MM.1S (cell line): Measurements from ENCODE around the gene C10orf105.

Experiments used
- DNase-seq: peaks from one replicate; pipeline ENCODE4 v3.0.0-alpha.2; 2015
- H2AFZ ChIP-seq: fragments of 300-600 bp; sonication (generic); 2 replicates; pipeline ENCODE4 v1.6.0; 2016; ENCODE audit warnings: antibody characterized with exemption, low read length
- H3F3A ChIP-seq: fragments of 300-600 bp; sonication (generic); 2 replicates; pipeline ENCODE4 v1.6.1; 2016; ENCODE audit warnings: mild to moderate bottlenecking, antibody characterized with exemption, low read length, moderate library complexity, mixed read lengths; ENCODE audit not compliant: insufficient read depth
- H3K27ac ChIP-seq: fragments of 300-600 bp; sonication (generic); 2 replicates; pipeline ENCODE4 v1.5.1; 2016; ENCODE audit warnings: mild to moderate bottlenecking, low read length
- H3K27me3 ChIP-seq: fragments of 300-600 bp; sonication (generic); replicated peaks from 2 replicates; pipeline ENCODE4 v1.6.0; 2016; ENCODE audit warnings: low read length; ENCODE audit not compliant: insufficient read depth
- H3K36me3 ChIP-seq: fragments of 300-600 bp; sonication (generic); replicated peaks from 2 replicates; pipeline ENCODE4 v1.6.1; 2016; ENCODE audit warnings: mild to moderate bottlenecking, low read length, mixed read lengths; ENCODE audit not compliant: insufficient read depth
- H3K4me1 ChIP-seq: fragments of 300-600 bp; sonication (generic); 2 replicates; pipeline ENCODE4 v1.6.1; 2016; ENCODE audit warnings: low read length, mixed read lengths
- H3K4me2 ChIP-seq: fragments of 300-600 bp; sonication (generic); 2 replicates; pipeline ENCODE4 v1.6.0; 2016; ENCODE audit warnings: low read depth, low read length
- H3K4me3 ChIP-seq: fragments of 300-600 bp; sonication (generic); 2 replicates; pipeline ENCODE4 v1.5.1; 2016; ENCODE audit warnings: low read length, mixed read lengths
- H3K79me2 ChIP-seq: fragments of 300-600 bp; sonication (generic); 2 replicates; pipeline ENCODE4 v1.6.1; 2016; ENCODE audit warnings: mixed run types, low read length, mixed read lengths
- H3K9ac ChIP-seq: fragments of 300-600 bp; sonication (generic); 2 replicates; pipeline ENCODE4 v1.6.1; 2016; ENCODE audit warnings: low read length, mixed read lengths
- H3K9me2 ChIP-seq: fragments of 300-600 bp; sonication (generic); replicated peaks from 2 replicates; pipeline ENCODE4 v1.6.1; 2016; ENCODE audit warnings: mild to moderate bottlenecking, low read length, mixed read lengths; ENCODE audit not compliant: insufficient read depth
- H3K9me3 ChIP-seq: fragments of 300-600 bp; sonication (generic); replicated peaks from 2 replicates; pipeline ENCODE4 v1.6.1; 2016; ENCODE audit warnings: mild to moderate bottlenecking, low read length, mixed read lengths; ENCODE audit not compliant: insufficient read depth
- H4K20me1 ChIP-seq: fragments of 300-600 bp; sonication (generic); 2 replicates; pipeline ENCODE4 v1.6.1; 2016; ENCODE audit warnings: mild to moderate bottlenecking, low read length, moderate library complexity, mixed read lengths; ENCODE audit not compliant: insufficient read depth
- EZH2 ChIP-seq: fragments of 300-600 bp; sonication (generic); optimal IDR thresholded peaks from 2 replicates; pipeline ENCODE3; 2017; ENCODE audit warnings: low read depth, mild to moderate bottlenecking, antibody characterized with exemption, low read length, mixed read lengths
- EZH2phosphoT487 ChIP-seq: fragments of 300-600 bp; sonication (generic); IDR thresholded peaks from 2 replicates; pipeline ENCODE4 v1.6.1; 2018; ENCODE audit warnings: antibody characterized with exemption, low read length
- TF ChIP-seq, protein P1 (sequence below): fragments of 300-600 bp; sonication (generic); IDR thresholded peaks from 2 replicates; pipeline ENCODE4 v1.5.1; 2016; ENCODE audit warnings: antibody characterized with exemption, low read length, mixed read lengths

Gene C10orf105

DNA sequence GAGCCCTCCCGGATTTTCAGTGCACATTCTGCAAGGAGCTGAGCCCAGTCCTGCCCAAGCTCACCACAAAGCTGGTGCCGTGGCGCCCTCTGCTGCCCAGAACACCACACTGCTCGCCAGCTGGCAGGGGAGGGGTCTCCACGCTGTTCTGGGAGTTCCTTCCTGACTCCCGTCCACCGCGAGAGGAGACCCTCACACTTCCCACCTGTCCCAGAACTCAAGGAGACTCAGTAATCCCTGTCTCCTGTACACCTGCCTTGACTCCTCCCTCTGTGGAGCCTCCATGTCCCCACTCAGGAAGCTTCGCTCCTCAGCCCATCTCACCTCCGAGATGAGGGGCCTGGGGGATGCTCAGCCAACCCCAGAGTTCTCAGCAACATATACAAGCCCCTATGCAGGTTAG, 11.3 kb downstream of the C10orf105 start:
- no peaks in the 10 kb centered on the region for H3K36me3 ChIP-seq
- H3K27me3 ChIP-seq = peaks cover 36% of the 10 kb centered on the region
- H3K9me2 ChIP-seq = no peaks in the 10 kb centered on the region
- H3K4me3 ChIP-seq = no peak overlapping the region
- no peak overlapping the region for H3K9ac ChIP-seq
- TF ChIP-seq EZH2phosphoT487 (no peak), EZH2 (no peak)
- TF ChIP-seq, protein P1, sequence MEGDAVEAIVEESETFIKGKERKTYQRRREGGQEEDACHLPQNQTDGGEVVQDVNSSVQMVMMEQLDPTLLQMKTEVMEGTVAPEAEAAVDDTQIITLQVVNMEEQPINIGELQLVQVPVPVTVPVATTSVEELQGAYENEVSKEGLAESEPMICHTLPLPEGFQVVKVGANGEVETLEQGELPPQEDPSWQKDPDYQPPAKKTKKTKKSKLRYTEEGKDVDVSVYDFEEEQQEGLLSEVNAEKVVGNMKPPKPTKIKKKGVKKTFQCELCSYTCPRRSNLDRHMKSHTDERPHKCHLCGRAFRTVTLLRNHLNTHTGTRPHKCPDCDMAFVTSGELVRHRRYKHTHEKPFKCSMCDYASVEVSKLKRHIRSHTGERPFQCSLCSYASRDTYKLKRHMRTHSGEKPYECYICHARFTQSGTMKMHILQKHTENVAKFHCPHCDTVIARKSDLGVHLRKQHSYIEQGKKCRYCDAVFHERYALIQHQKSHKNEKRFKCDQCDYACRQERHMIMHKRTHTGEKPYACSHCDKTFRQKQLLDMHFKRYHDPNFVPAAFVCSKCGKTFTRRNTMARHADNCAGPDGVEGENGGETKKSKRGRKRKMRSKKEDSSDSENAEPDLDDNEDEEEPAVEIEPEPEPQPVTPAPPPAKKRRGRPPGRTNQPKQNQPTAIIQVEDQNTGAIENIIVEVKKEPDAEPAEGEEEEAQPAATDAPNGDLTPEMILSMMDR = peak; percentile 83
- H3K27ac ChIP-seq = no peak overlapping the region
- no peaks in the 10 kb centered on the region for H3K4me1 ChIP-seq
- H3F3A ChIP-seq = no peaks in the 10 kb centered on the region
- no peak overlapping the region for H2AFZ ChIP-seq
- no peaks in the 10 kb centered on the region for H4K20me1 ChIP-seq
- H3K4me2 ChIP-seq = no peak overlapping the region
- DNase-seq = peak; percentile 24
- no peaks in the 10 kb centered on the region for H3K9me3 ChIP-seq
- H3K79me2 ChIP-seq = no peaks in the 10 kb centered on the region

DNA sequence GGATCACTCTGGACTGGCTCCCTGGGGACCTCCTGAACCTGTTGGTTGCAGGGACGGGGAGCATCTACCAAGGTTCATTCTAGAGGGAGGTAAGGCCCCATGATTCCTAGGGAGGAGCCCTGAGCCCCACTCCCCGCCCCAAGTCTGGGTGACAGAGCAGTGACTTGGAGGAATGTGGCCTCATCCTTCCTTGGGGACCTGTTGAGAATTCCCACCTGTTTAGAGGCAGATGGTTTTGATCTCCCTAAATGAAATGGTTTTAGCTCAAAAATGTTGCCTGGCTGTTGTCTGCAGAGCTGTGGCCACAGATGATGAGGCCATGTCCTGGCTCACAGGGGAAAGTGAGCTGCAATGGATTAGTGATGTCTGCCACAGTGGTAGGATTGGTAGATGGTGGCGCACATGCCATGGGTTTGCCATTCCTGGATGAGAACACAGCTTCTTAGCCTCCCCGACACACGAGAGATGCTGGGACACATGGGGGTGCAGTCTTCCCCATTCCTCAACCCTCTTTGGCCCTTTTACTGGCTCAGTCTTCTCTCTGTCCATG, 12.3 kb downstream of the C10orf105 start:
- Histone ChIP-seq H3K79me2 (no peaks in the 10 kb centered on the region), H3K9me2 (no peaks in the 10 kb centered on the region), H3F3A (no peaks in the 10 kb centered on the region), H3K9me3 (no peaks in the 10 kb centered on the region), H3K4me1 (no peaks in the 10 kb centered on the region), H4K20me1 (no peaks in the 10 kb centered on the region), H3K36me3 (no peaks in the 10 kb centered on the region), H3K27ac (no peak overlapping the region), H3K4me3 (no peak overlapping the region), H2AFZ (no peak overlapping the region), H3K4me2 (no peak overlapping the region), H3K9ac (no peak overlapping the region), H3K27me3 (peaks cover 46% of the 10 kb centered on the region)
- no peak for DNase-seq
- TF ChIP-seq, protein P1 = no peak
- TF ChIP-seq EZH2 (no peak), EZH2phosphoT487 (no peak)

DNA sequence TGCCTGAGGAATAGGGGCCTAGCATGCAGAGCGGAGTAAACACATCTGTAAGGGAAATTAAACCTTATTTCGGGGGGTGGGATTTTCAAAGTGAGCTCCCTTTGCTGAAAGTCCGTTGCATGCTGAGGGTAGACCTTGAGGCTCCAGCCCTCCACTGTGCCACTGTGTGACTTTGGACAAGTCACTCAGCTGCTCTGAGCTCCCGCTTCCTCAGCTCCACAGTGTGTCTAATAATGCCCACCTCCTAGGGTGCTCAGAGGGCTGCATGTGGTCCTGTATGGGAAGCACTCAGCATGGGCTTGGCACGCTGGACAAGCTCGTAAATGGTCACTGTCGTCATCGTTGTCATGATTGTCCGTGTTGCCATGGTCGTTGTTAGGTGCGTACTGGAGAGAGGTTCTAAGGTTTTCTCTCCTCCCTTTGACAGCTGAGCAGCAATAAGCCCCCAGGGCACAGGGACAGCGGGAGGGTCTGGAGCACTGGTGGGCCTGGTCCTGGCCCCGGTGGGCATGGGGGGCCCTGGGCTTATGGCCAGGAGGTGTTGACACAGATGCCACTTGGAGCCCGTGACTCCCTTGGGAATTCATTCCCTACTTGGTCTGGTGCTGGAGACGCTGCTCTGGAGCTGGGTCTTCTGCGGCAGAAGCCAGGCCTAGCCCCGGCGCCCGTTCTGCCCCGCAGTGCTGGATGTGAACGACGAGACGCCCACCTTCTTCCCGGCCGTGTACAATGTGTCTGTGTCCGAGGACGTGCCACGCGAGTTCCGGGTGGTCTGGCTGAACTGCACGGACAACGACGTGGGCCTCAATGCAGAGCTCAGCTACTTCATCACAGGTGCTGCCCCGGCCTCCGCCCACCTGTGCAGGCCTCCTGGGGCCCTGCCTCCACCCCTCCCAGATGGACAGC, 13.1 kb downstream of the C10orf105 start:
- Histone ChIP-seq H3F3A (no peaks in the 10 kb centered on the region), H3K9ac (no peak overlapping the region), H3K9me2 (no peaks in the 10 kb centered on the region), H3K36me3 (no peaks in the 10 kb centered on the region), H3K27ac (no peak overlapping the region), H3K4me1 (no peaks in the 10 kb centered on the region), H2AFZ (no peak overlapping the region), H3K79me2 (no peaks in the 10 kb centered on the region), H4K20me1 (no peaks in the 10 kb centered on the region), H3K9me3 (no peaks in the 10 kb centered on the region), H3K27me3 (peaks cover 54% of the 10 kb centered on the region), H3K4me3 (no peak overlapping the region), H3K4me2 (no peak overlapping the region)
- DNase-seq = no peak
- TF ChIP-seq, protein P1 = no peak
- TF ChIP-seq EZH2 = no peak
- no peak for TF ChIP-seq EZH2phosphoT487
